ENCODE measurements around the gene TFF2.

DNA sequence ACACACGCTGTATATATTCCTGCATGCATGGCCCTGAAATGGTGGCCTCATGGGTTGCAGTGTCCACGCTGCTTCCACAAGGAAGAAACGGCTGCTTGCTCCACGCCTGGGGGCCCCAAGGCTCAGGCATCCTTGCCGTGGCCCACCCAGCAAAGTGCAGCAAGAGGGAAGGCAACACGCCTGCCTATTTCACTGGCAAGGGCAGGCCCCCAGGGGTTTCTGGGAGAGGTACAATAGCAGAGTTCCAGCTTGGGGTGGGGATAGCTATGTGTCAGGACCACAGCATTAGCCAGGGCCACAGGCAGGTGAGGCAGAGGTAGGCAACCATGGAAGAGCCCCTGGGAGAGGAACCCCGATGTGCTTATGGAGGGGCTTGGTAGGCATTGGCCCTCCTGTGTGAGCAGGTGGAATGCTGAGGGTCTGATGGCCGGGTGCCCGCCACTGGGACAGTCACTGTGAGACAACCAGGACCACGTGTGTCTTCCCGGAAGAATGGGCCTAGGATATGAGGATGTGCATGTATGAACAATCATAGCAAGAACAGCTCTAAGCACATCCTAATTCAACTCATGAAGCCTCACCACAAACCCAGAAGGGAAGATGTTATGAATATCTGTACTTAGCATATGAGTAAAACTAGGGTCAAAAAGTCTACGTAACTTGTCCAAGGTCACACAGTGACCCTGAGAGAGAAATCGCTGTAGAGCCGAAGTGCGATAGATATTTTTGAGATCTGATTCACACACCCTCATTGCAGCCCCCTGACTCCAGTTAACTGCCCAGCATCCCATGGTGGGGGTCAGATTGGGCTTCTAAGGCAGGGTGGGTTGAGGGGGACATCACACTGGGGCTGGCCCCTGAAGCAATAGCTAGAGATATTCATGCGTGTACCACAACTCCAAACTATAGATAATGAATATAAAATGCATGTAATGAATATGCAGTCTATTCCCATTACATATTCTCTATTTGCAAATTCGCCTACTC is 11.8 kb downstream of the TFF2 start:
- TF ChIP-seq, protein P1, sequence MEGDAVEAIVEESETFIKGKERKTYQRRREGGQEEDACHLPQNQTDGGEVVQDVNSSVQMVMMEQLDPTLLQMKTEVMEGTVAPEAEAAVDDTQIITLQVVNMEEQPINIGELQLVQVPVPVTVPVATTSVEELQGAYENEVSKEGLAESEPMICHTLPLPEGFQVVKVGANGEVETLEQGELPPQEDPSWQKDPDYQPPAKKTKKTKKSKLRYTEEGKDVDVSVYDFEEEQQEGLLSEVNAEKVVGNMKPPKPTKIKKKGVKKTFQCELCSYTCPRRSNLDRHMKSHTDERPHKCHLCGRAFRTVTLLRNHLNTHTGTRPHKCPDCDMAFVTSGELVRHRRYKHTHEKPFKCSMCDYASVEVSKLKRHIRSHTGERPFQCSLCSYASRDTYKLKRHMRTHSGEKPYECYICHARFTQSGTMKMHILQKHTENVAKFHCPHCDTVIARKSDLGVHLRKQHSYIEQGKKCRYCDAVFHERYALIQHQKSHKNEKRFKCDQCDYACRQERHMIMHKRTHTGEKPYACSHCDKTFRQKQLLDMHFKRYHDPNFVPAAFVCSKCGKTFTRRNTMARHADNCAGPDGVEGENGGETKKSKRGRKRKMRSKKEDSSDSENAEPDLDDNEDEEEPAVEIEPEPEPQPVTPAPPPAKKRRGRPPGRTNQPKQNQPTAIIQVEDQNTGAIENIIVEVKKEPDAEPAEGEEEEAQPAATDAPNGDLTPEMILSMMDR (optimal IDR thresholded peaks at IDR 0.05 in 1 of 3, IDR thresholded peaks at IDR 0.05 in 1 of 3, conservative IDR thresholded peaks at IDR 0.05 in 1 of 3; ENCODE audit: extremely low read depth in 1 of 3, insufficient read depth in 2 of 3, low read length in 3 of 3): no peak
- TF ChIP-seq EZH2 (IDR thresholded peaks at IDR 0.05; ENCODE audit: low read length): no peak

Measured in keratinocyte (primary cell).